WTC11 (cell line): ENCODE measurements around the gene MYO16. TPM values are rescaled to one million over a fixed set of nuclear protein-coding genes. Genes with fewer than 3 reads are reported as not detected.

Experiments
- ATAC-seq: fragments of 200-7000 bp; cut with Tn5 transposase; 2 replicates; pipeline ENCODE4 v1.10.0; 2021; ENCODE audit warnings: mild to moderate bottlenecking, moderate library complexity
- CTCF ChIA-PET: fragments of 300-600 bp; sonication (Branson Sonifier 250); formaldehyde crosslinking; loops from one replicate; lab custom pipeline; 2021; ENCODE audit warnings: antibody characterized with exemption; lab: Charles Lee
- POLR2A ChIA-PET: fragments of 350-600 bp; sonication (Branson Sonifier 250); formaldehyde crosslinking; loops from one replicate; lab custom pipeline; 2021; ENCODE audit warnings: antibody characterized with exemption; lab: Charles Lee
- DNase-seq: peaks from one replicate; pipeline ENCODE4 v3.0.0; 2021; ENCODE audit warnings: low spot score
- H3K27ac Mint-ChIP-seq: 2 replicates; pipeline ENCODE4 v1.8.0; 2021; ENCODE audit warnings: mixed read lengths
- H3K27me3 Mint-ChIP-seq: 2 replicates; pipeline ENCODE4 v1.8.0; 2021; ENCODE audit warnings: low read depth, mild to moderate bottlenecking, moderate library complexity, mixed read lengths
- H3K36me3 Mint-ChIP-seq: 2 replicates; pipeline ENCODE4 v1.8.0; 2021; ENCODE audit warnings: mixed read lengths
- H3K4me1 Mint-ChIP-seq: 2 replicates; pipeline ENCODE4 v1.8.0; 2022; ENCODE audit warnings: mixed read lengths
- H3K4me3 Mint-ChIP-seq: 2 replicates; pipeline ENCODE4 v1.8.0; 2021; ENCODE audit warnings: mild to moderate bottlenecking, moderate library complexity, mixed read lengths
- H3K9me3 Mint-ChIP-seq: 2 replicates; pipeline ENCODE4 v1.8.0; 2021; ENCODE audit warnings: mixed read lengths
- AFF4 ChIP-seq: sonication (generic); formaldehyde crosslinking; IDR thresholded peaks from 2 replicates; pipeline ENCODE4 v1.8.1; 2023; ENCODE audit warnings: mild to moderate bottlenecking, missing genetic modification reagents, borderline replicate concordance
- ATF3 ChIP-seq: sonication (generic); formaldehyde crosslinking; conservative IDR thresholded peaks from 2 replicates; pipeline ENCODE4 v1.8.1; 2022; ENCODE audit warnings: mild to moderate bottlenecking, missing genetic modification reagents
- CREM ChIP-seq: sonication (generic); formaldehyde crosslinking; IDR thresholded peaks from 2 replicates; pipeline ENCODE4 v1.8.1; 2022; ENCODE audit warnings: mild to moderate bottlenecking, missing genetic modification reagents, moderate library complexity
- FOXK1 ChIP-seq: sonication (generic); formaldehyde crosslinking; IDR thresholded peaks from 2 replicates; pipeline ENCODE4 v1.8.0; 2022; ENCODE audit warnings: mild to moderate bottlenecking, moderate library complexity, missing genetic modification reagents
- FOXP1 ChIP-seq: sonication (generic); formaldehyde crosslinking; IDR thresholded peaks from 2 replicates; pipeline ENCODE4 v1.8.0; 2022; ENCODE audit warnings: missing genetic modification reagents, mild to moderate bottlenecking, moderate library complexity, borderline replicate concordance
- GRHL2 ChIP-seq: fragments of 250-450 bp; sonication (Bioruptor Pico); IDR thresholded peaks from 2 replicates; pipeline ENCODE4 v1.8.0; 2022; ENCODE audit warnings: mild to moderate bottlenecking, moderate library complexity; ENCODE audit not compliant: insufficient replicate concordance, severe bottlenecking
- NFE2L1 ChIP-seq: sonication (generic); formaldehyde crosslinking; IDR thresholded peaks from 2 replicates; pipeline ENCODE4 v1.8.1; 2023; ENCODE audit warnings: missing genetic modification reagents
- NR2C2 ChIP-seq: sonication (generic); formaldehyde crosslinking; IDR thresholded peaks from 2 replicates; pipeline ENCODE4 v1.8.0; 2022; ENCODE audit warnings: mild to moderate bottlenecking, missing genetic modification reagents
- RORB ChIP-seq: fragments of 250-450 bp; sonication (Bioruptor Pico); IDR thresholded peaks from 2 replicates; pipeline ENCODE4 v1.9.0; 2021; ENCODE audit warnings: mild to moderate bottlenecking
- SMAD3 ChIP-seq: sonication (generic); formaldehyde crosslinking; IDR thresholded peaks from 2 replicates; pipeline ENCODE4 v1.8.0; 2022; ENCODE audit warnings: missing genetic modification reagents, mild to moderate bottlenecking, borderline replicate concordance
- TCF7 ChIP-seq: sonication (generic); formaldehyde crosslinking; IDR thresholded peaks from 2 replicates; pipeline ENCODE4 v1.8.0; 2022; ENCODE audit warnings: mild to moderate bottlenecking, low read depth, missing genetic modification reagents, moderate library complexity
- TEAD1 ChIP-seq: sonication (generic); formaldehyde crosslinking; IDR thresholded peaks from 2 replicates; pipeline ENCODE4 v1.8.0; 2022; ENCODE audit warnings: mild to moderate bottlenecking, missing genetic modification reagents
- total RNA-seq: library from RNA; stranded (reverse); gene quantifications from 3 replicates; pipeline ENCODE4 v1.2.3, GENCODE V29; 2021
- TF ChIP-seq, protein P1 (sequence below): fragments of 250-450 bp; sonication (Bioruptor Pico); IDR thresholded peaks from 2 replicates; pipeline ENCODE4 v1.8.0; 2021; ENCODE audit warnings: mild to moderate bottlenecking
- TF ChIP-seq, protein P2 (sequence below): sonication (generic); formaldehyde crosslinking; IDR thresholded peaks from 2 replicates; pipeline ENCODE4 v1.8.1; 2022; ENCODE audit warnings: low read depth, missing genetic modification reagents, borderline replicate concordance
- TF ChIP-seq, protein P3 (sequence below): sonication (generic); formaldehyde crosslinking; IDR thresholded peaks from 2 replicates; pipeline ENCODE4 v1.8.1; 2023; ENCODE audit warnings: mild to moderate bottlenecking, missing genetic modification reagents
- TF ChIP-seq, protein P4 (sequence below): sonication (generic); formaldehyde crosslinking; IDR thresholded peaks from 2 replicates; pipeline ENCODE4 v1.8.1; 2022; ENCODE audit warnings: mild to moderate bottlenecking, missing genetic modification reagents, moderate library complexity, borderline replicate concordance
- TF ChIP-seq, protein P5 (sequence below): sonication (generic); formaldehyde crosslinking; IDR thresholded peaks from 2 replicates; pipeline ENCODE4 v1.8.1; 2022; ENCODE audit warnings: mild to moderate bottlenecking, moderate library complexity, missing genetic modification reagents

MYO16 gene
- total RNA-seq, 1 experiment from 2014 or later = 0.09 TPM

DNA sequence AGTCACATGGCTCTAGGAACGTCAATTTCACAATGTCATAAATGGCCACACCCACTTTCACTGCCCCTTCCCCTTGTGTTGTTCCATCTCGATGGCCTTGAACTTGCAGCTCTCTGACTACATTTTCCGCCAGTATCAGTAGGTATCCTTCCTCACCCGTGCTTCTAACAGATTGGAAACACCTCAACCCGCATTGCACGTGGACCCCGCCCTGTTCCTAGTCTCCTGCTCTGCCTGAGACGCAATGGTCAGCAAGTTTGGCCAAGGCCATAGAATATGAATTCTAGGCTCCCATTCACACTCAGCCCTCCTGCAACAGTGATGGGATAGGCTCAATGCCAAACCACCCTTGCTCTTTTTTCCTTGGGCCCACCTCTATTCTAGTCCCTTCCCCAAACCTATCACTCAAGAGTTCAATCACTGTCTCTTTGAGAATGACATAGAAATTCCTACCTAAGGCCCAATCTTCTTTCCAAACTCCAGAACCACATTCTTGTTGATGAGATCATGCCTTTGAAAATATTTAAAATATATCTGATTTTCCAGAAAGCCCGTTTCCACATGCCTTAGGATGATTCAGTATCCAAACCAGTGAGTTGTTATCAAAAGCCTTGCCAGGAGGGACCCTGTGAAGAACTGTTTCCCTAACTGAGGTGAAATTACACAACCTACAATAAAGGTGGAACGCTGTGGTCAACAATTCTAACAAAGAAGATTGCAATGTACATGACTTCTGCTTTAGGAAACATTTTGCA, 334.6 kb downstream of the MYO16 start:
- CTCF ChIA-PET = no interaction called here
- ATAC-seq = no peak
- H3K9me3 Mint-ChIP-seq = no peaks in the 10 kb centered on the region

More for the DNA sequence above, 334.6 kb downstream of the MYO16 start:
- no peak for TF ChIP-seq ATF3 (CRISPR knock-in tag)
- TF ChIP-seq GRHL2 = no peak
- TF ChIP-seq FOXK1 (CRISPR knock-in tag) = no peak
- no peak for TF ChIP-seq NR2C2 (CRISPR knock-in tag)
- TF ChIP-seq, protein P1, sequence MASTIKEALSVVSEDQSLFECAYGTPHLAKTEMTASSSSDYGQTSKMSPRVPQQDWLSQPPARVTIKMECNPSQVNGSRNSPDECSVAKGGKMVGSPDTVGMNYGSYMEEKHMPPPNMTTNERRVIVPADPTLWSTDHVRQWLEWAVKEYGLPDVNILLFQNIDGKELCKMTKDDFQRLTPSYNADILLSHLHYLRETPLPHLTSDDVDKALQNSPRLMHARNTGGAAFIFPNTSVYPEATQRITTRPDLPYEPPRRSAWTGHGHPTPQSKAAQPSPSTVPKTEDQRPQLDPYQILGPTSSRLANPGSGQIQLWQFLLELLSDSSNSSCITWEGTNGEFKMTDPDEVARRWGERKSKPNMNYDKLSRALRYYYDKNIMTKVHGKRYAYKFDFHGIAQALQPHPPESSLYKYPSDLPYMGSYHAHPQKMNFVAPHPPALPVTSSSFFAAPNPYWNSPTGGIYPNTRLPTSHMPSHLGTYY (CRISPR knock-in tag) = no peak
- TF ChIP-seq SMAD3 (CRISPR knock-in tag) = no peak
- TF ChIP-seq, protein P2, sequence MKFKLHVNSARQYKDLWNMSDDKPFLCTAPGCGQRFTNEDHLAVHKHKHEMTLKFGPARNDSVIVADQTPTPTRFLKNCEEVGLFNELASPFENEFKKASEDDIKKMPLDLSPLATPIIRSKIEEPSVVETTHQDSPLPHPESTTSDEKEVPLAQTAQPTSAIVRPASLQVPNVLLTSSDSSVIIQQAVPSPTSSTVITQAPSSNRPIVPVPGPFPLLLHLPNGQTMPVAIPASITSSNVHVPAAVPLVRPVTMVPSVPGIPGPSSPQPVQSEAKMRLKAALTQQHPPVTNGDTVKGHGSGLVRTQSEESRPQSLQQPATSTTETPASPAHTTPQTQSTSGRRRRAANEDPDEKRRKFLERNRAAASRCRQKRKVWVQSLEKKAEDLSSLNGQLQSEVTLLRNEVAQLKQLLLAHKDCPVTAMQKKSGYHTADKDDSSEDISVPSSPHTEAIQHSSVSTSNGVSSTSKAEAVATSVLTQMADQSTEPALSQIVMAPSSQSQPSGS = no peak
- TF ChIP-seq AFF4 (CRISPR knock-in tag) = no peak
- no peak for TF ChIP-seq FOXP1 (CRISPR knock-in tag)
- TF ChIP-seq, protein P3, sequence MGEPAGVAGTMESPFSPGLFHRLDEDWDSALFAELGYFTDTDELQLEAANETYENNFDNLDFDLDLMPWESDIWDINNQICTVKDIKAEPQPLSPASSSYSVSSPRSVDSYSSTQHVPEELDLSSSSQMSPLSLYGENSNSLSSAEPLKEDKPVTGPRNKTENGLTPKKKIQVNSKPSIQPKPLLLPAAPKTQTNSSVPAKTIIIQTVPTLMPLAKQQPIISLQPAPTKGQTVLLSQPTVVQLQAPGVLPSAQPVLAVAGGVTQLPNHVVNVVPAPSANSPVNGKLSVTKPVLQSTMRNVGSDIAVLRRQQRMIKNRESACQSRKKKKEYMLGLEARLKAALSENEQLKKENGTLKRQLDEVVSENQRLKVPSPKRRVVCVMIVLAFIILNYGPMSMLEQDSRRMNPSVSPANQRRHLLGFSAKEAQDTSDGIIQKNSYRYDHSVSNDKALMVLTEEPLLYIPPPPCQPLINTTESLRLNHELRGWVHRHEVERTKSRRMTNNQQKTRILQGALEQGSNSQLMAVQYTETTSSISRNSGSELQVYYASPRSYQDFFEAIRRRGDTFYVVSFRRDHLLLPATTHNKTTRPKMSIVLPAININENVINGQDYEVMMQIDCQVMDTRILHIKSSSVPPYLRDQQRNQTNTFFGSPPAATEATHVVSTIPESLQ (CRISPR knock-in tag) = no peak
- no peak for TF ChIP-seq NFE2L1 (CRISPR knock-in tag)
- TF ChIP-seq, protein P4, sequence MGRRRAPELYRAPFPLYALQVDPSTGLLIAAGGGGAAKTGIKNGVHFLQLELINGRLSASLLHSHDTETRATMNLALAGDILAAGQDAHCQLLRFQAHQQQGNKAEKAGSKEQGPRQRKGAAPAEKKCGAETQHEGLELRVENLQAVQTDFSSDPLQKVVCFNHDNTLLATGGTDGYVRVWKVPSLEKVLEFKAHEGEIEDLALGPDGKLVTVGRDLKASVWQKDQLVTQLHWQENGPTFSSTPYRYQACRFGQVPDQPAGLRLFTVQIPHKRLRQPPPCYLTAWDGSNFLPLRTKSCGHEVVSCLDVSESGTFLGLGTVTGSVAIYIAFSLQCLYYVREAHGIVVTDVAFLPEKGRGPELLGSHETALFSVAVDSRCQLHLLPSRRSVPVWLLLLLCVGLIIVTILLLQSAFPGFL = no peak
- TF ChIP-seq, protein P5, sequence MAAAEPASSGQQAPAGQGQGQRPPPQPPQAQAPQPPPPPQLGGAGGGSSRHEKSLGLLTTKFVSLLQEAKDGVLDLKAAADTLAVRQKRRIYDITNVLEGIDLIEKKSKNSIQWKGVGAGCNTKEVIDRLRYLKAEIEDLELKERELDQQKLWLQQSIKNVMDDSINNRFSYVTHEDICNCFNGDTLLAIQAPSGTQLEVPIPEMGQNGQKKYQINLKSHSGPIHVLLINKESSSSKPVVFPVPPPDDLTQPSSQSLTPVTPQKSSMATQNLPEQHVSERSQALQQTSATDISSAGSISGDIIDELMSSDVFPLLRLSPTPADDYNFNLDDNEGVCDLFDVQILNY (CRISPR knock-in tag) = no peak
- no peak for TF ChIP-seq RORB (CRISPR knock-in tag)
- no peak for TF ChIP-seq TCF7 (CRISPR knock-in tag)
- no peak for TF ChIP-seq TEAD1 (CRISPR knock-in tag)
- no peak for TF ChIP-seq CREM (CRISPR knock-in tag)
- TF ChIP-seq, all 79 proteins: peak for 0
- Mint-ChIP-seq H3K36me3 (no peaks in the 10 kb centered on the region), H3K27ac (no peak overlapping the region), H3K4me1 (peaks cover 4% of the 10 kb centered on the region), H3K27me3 (no peaks in the 10 kb centered on the region), H3K4me3 (no peak overlapping the region)
- no peak for DNase-seq
- POLR2A ChIA-PET = no interaction called here
